ENCODE data around the gene CD74. TPM values are rescaled to one million over a fixed set of nuclear protein-coding genes. Genes with fewer than 3 reads are reported as not detected.

CD74 gene
- total and polyA plus RNA-seq, 5 donors from 2014 or later: 664 to 1,266 (median 930) TPM

DNA sequence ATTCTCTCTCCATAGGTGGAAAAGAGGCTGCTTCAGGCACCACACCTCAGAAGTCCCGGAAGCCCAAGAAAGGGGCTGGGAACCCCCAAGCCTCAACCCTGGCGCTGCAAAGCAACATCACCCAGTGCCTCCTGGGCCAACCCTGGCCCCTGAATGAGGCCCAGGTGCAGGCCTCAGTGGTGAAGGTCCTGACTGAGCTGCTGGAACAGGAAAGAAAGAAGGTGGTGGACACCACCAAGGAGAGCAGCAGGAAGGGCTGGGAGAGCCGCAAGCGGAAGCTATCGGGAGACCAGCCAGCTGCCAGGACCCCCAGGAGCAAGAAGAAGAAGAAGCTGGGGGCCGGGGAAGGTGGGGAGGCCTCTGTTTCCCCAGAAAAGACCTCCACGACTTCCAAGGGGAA, 16.4 kb downstream of the CD74 start:
- H3K9me3 ChIP-seq (ENCODE audit: control insufficient read depth in 2 of 2, low read length in 2 of 2): no peaks in the 10 kb centered on the region
- no peak overlapping the region for H3K27ac ChIP-seq (ENCODE audit: insufficient read depth, low read length, poor library complexity, severe bottlenecking)
- peaks cover 47% of the 10 kb centered on the region for H3K36me3 Mint-ChIP-seq
- H3K36me3 ChIP-seq (ENCODE audit: control insufficient read depth, insufficient read depth, low read length): peaks cover 90% of the 10 kb centered on the region
- no peak overlapping the region for H3K4me3 Mint-ChIP-seq
- no peak overlapping the region for H3K4me3 ChIP-seq (ENCODE audit: low read depth, low read length)
- H3K4me1 ChIP-seq (ENCODE audit: control insufficient read depth, insufficient read depth, low read length, poor library complexity, severe bottlenecking): no peaks in the 10 kb centered on the region
- H3K27me3 Mint-ChIP-seq: no peaks in the 10 kb centered on the region
- H3K4me1 Mint-ChIP-seq: peaks cover 0 to under 1% (median 0%) of the 10 kb centered on the region in 4 donors
- H3K27ac Mint-ChIP-seq: peak overlapping the region in 1 of 3 donors; percentile 82
- ATAC-seq (ENCODE audit: low read depth in 2 of 2): no peak
- no peaks in the 10 kb centered on the region for H3K9me3 Mint-ChIP-seq
- H3K27me3 ChIP-seq (ENCODE audit: control insufficient read depth, insufficient read depth, low read length): no peaks in the 10 kb centered on the region
- no peak for DNase-seq

DNA sequence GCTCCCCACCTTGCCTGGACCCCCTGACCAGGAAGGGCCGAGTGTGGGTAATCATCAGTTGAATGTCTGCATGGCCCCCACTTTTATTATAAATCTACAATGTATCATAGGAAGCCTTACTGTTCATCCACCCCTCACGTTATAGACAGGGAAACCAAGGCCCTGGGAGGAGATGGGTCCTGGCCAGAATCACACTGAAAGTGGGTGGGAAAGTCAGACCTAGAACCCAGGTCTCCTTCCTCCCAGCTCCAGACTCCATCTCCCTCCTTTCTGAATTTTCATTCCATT, 17.1 kb downstream of the CD74 start:
- H3K4me3 ChIP-seq (ENCODE audit: low read depth, low read length): no peak overlapping the region
- peaks cover 90% of the 10 kb centered on the region for H3K36me3 ChIP-seq (ENCODE audit: control insufficient read depth, insufficient read depth, low read length)
- H3K27ac ChIP-seq (ENCODE audit: insufficient read depth, low read length, poor library complexity, severe bottlenecking): no peak overlapping the region
- ATAC-seq (ENCODE audit: low read depth in 2 of 2): no peak
- Mint-ChIP-seq H3K9me3 (no peaks in the 10 kb centered on the region), H3K27me3 (no peaks in the 10 kb centered on the region), H3K4me1 (no peaks in the 10 kb centered on the region), H3K4me3 (no peak overlapping the region), H3K27ac (no peak overlapping the region), H3K36me3 (peaks cover 43% of the 10 kb centered on the region)
- H3K27me3 ChIP-seq (ENCODE audit: control insufficient read depth, insufficient read depth, low read length): no peaks in the 10 kb centered on the region
- no peaks in the 10 kb centered on the region for H3K9me3 ChIP-seq (ENCODE audit: control insufficient read depth in 2 of 2, low read length in 2 of 2)
- DNase-seq: no peak
- H3K4me1 ChIP-seq (ENCODE audit: control insufficient read depth, insufficient read depth, low read length, poor library complexity, severe bottlenecking): no peaks in the 10 kb centered on the region

DNA sequence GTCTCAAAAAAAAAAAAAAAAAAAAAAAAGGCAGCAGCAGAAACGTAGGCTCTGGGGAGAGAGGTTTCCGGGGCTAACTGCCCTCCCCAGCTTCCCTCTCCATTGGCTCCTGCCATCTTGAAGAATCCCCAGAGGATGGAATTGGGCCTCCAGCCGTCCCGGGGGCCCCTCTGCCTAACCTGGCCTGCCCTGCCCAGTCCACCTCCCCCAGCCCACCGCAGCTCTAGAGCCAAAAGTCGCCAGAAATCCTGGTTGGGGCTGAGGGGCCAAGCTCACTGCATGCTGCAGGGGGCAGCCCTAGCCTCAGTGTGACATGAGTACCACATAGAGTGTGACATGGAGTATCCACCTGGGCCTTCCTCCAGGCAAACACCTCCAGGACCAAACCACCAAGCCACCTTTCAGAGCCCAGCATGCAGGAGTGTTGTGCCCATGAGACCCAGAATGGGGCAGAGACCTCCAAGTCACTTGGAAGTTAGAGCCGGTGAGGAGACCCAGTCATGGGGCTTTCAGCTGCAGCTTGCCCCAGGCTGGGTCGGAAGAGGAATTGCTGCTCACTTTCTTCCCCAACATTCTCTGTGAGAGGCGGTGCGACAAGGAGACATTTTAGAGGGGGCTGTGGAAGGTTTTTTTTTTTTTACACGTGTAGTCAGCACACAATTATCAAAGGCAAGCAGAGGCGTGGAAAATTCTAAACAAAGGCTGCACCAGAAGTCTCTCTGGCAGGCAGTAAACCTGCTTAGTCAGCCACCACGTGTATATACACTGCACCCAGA, 17.6 kb downstream of the CD74 start:
- Histone ChIP-seq H3K4me3 (ENCODE audit: low read depth, low read length) (no peak overlapping the region), H3K9me3 (ENCODE audit: control insufficient read depth in 2 of 2, low read length in 2 of 2) (no peaks in the 10 kb centered on the region), H3K27ac (ENCODE audit: insufficient read depth, low read length, poor library complexity, severe bottlenecking) (no peak overlapping the region), H3K4me1 (ENCODE audit: control insufficient read depth, insufficient read depth, low read length, poor library complexity, severe bottlenecking) (no peaks in the 10 kb centered on the region), H3K27me3 (ENCODE audit: control insufficient read depth, insufficient read depth, low read length) (no peaks in the 10 kb centered on the region), H3K36me3 (ENCODE audit: control insufficient read depth, insufficient read depth, low read length) (peaks cover 90% of the 10 kb centered on the region)
- Mint-ChIP-seq H3K36me3 (peaks cover 38% of the 10 kb centered on the region), H3K4me1 (no peaks in the 10 kb centered on the region), H3K27ac (peak overlapping the region in 1 of 3 donors; percentile 89), H3K27me3 (no peaks in the 10 kb centered on the region), H3K9me3 (no peaks in the 10 kb centered on the region), H3K4me3 (no peak overlapping the region)
- ATAC-seq (ENCODE audit: low read depth in 2 of 2) (no peak), DNase-seq (no peak)

DNA sequence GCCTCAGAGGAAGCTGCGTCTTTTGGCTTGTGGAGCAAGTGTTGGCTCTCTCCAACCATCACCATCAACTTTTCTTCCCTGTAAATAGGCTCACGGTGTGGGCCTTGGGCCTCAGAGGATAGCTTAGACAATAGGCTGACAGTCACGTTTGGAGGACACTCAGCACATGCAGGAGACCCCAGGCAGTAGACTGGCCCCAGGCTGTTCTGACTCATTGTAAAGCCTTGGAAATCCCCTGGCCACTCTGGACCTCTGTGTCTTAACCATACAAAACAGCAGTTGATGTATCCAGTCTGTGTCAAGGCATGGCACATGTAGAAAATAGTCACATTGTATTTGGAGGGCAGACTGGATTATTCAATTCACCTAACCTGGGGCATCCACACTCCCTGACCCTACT, 18.6 kb downstream of the CD74 start:
- Mint-ChIP-seq H3K27me3 (no peaks in the 10 kb centered on the region), H3K4me1 (no peaks in the 10 kb centered on the region), H3K36me3 (peaks cover 37% of the 10 kb centered on the region), H3K9me3 (no peaks in the 10 kb centered on the region), H3K4me3 (no peak overlapping the region), H3K27ac (no peak overlapping the region)
- H3K36me3 ChIP-seq (ENCODE audit: control insufficient read depth, insufficient read depth, low read length): peaks cover 90% of the 10 kb centered on the region
- no peaks in the 10 kb centered on the region for H3K9me3 ChIP-seq (ENCODE audit: control insufficient read depth in 2 of 2, low read length in 2 of 2)
- no peaks in the 10 kb centered on the region for H3K27me3 ChIP-seq (ENCODE audit: control insufficient read depth, insufficient read depth, low read length)
- no peak for DNase-seq
- no peak overlapping the region for H3K27ac ChIP-seq (ENCODE audit: insufficient read depth, low read length, poor library complexity, severe bottlenecking)
- ATAC-seq (ENCODE audit: low read depth in 2 of 2): no peak
- H3K4me1 ChIP-seq (ENCODE audit: control insufficient read depth, insufficient read depth, low read length, poor library complexity, severe bottlenecking): no peaks in the 10 kb centered on the region
- no peak overlapping the region for H3K4me3 ChIP-seq (ENCODE audit: low read depth, low read length)

DNA sequence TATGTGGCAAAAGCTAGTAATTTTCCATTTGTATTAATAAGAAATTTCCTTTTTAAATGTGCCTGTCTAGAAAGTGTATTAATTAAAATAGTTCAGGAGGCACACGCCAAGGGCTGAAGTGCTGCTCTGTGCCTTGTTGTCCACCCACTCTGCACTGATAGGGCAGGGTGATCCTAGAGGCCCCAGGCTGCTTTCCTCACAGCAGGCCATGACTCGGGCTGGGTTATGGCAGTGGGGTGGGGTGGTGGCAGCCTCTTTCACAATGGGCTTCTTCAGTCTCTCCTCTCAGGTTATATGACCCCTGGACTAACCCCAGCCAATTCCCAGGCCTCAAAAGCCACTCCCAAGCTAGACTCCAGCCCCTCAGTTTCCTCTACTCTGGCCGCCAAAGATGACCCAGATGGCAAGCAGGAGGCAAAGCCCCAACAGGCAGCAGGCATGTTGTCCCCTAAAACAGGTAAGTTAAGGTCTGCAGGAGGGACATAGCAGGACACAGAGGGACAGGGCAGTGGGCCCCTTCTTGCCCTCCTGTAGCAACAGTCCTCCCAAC, 19.5 kb downstream of the CD74 start:
- Histone ChIP-seq H3K4me3 (ENCODE audit: low read depth, low read length) (no peak overlapping the region), H3K4me1 (ENCODE audit: control insufficient read depth, insufficient read depth, low read length, poor library complexity, severe bottlenecking) (no peaks in the 10 kb centered on the region), H3K9me3 (ENCODE audit: control insufficient read depth in 2 of 2, low read length in 2 of 2) (no peaks in the 10 kb centered on the region), H3K27ac (ENCODE audit: insufficient read depth, low read length, poor library complexity, severe bottlenecking) (no peak overlapping the region), H3K36me3 (ENCODE audit: control insufficient read depth, insufficient read depth, low read length) (peaks cover 90% of the 10 kb centered on the region), H3K27me3 (ENCODE audit: control insufficient read depth, insufficient read depth, low read length) (no peaks in the 10 kb centered on the region)
- Mint-ChIP-seq H3K9me3 (no peaks in the 10 kb centered on the region), H3K4me3 (no peak overlapping the region), H3K27me3 (no peaks in the 10 kb centered on the region), H3K4me1 (no peaks in the 10 kb centered on the region), H3K36me3 (peaks cover 30% of the 10 kb centered on the region), H3K27ac (peak overlapping the region in 2 of 3 donors; percentile 59 to 62)
- ATAC-seq (ENCODE audit: low read depth in 2 of 2) (no peak), DNase-seq (no peak)

DNA sequence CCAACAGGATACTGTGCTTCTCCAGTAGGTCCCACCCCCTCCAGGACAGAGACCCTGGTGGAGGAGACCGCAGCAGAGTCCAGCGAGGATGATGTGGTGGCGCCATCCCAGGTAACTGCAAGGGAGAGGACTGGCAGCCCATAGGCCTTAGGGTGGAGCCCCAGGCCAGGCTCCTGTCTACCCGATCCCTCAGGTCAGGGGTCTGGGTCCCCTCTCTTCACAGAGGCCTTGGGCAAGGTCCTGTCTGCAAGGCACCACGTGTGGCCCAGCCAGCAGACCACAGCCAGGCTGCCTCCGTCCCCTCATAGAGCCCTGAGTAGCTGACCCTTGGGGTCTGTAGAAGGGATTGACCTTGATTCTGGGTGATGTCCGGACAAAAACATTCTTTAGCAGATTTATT, 20.0 kb downstream of the CD74 start:
- H3K27ac Mint-ChIP-seq: no peak overlapping the region
- no peaks in the 10 kb centered on the region for H3K9me3 Mint-ChIP-seq
- Histone ChIP-seq H3K4me1 (ENCODE audit: control insufficient read depth, insufficient read depth, low read length, poor library complexity, severe bottlenecking) (no peaks in the 10 kb centered on the region), H3K27ac (ENCODE audit: insufficient read depth, low read length, poor library complexity, severe bottlenecking) (no peak overlapping the region), H3K9me3 (ENCODE audit: control insufficient read depth in 2 of 2, low read length in 2 of 2) (no peaks in the 10 kb centered on the region), H3K27me3 (ENCODE audit: control insufficient read depth, insufficient read depth, low read length) (no peaks in the 10 kb centered on the region), H3K4me3 (ENCODE audit: low read depth, low read length) (no peak overlapping the region), H3K36me3 (ENCODE audit: control insufficient read depth, insufficient read depth, low read length) (peaks cover 92% of the 10 kb centered on the region)
- no peak for ATAC-seq (ENCODE audit: low read depth in 2 of 2)
- no peak for DNase-seq
- H3K4me1 Mint-ChIP-seq: no peaks in the 10 kb centered on the region
- H3K4me3 Mint-ChIP-seq: no peak overlapping the region
- peaks cover 28% of the 10 kb centered on the region for H3K36me3 Mint-ChIP-seq
- no peaks in the 10 kb centered on the region for H3K27me3 Mint-ChIP-seq

DNA sequence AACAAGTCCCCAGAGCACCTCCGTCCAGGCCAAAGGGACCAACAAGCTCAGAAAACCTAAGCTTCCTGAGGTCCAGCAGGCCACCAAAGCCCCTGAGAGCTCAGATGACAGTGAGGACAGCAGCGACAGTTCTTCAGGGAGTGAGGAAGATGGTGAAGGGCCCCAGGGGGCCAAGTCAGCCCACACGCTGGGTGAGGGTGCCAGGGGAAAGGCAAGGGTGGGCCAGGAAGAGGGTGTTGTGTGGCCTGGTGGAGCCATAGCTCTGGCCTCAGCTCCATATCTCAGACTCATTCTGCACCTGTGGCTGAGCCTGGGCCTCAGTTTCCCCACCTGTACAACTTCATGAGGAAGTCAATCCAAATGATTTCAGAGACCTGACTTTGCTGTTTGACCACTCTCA, 20.7 kb downstream of the CD74 start:
- Mint-ChIP-seq H3K36me3 (peaks cover 27% of the 10 kb centered on the region), H3K27me3 (no peaks in the 10 kb centered on the region), H3K27ac (peak overlapping the region in 1 of 3 donors; percentile 76), H3K4me3 (no peak overlapping the region), H3K9me3 (no peaks in the 10 kb centered on the region), H3K4me1 (no peaks in the 10 kb centered on the region)
- ATAC-seq (ENCODE audit: low read depth in 2 of 2) (no peak), DNase-seq (no peak)
- Histone ChIP-seq H3K36me3 (ENCODE audit: control insufficient read depth, insufficient read depth, low read length) (peaks cover 92% of the 10 kb centered on the region), H3K9me3 (ENCODE audit: control insufficient read depth in 2 of 2, low read length in 2 of 2) (no peaks in the 10 kb centered on the region), H3K4me1 (ENCODE audit: control insufficient read depth, insufficient read depth, low read length, poor library complexity, severe bottlenecking) (no peaks in the 10 kb centered on the region), H3K4me3 (ENCODE audit: low read depth, low read length) (no peak overlapping the region), H3K27me3 (ENCODE audit: control insufficient read depth, insufficient read depth, low read length) (no peaks in the 10 kb centered on the region), H3K27ac (ENCODE audit: insufficient read depth, low read length, poor library complexity, severe bottlenecking) (no peak overlapping the region)
